Osteoblast (primary cell): ENCODE data around the gene UMODL1. TPM values are rescaled to one million over a fixed set of nuclear protein-coding genes. Genes with fewer than 3 reads are reported as not detected.

Experiments used
- DNase-seq: peaks from one replicate; pipeline ENCODE4 v3.0.0; 2011; ENCODE audit warnings: low spot score, mixed read lengths; ENCODE audit not compliant: insufficient read length; ENCODE audit errors: missing footprints
- H2AFZ ChIP-seq: 2 replicates; pipeline ENCODE4 v1.6.0; 2011; ENCODE audit warnings: mild to moderate bottlenecking, low read length
- H3K27ac ChIP-seq: 2 replicates; pipeline ENCODE4 v1.5.1; 2011; ENCODE audit warnings: mild to moderate bottlenecking, low read depth, low read length, moderate library complexity
- H3K27me3 ChIP-seq: 2 replicates; pipeline ENCODE4 v1.6.0; 2012; ENCODE audit warnings: mild to moderate bottlenecking, control low read depth, inconsistent platforms, low read length, moderate library complexity; ENCODE audit not compliant: insufficient read depth
- H3K36me3 ChIP-seq: 2 replicates; pipeline ENCODE4 v1.5.1; 2011; ENCODE audit warnings: mild to moderate bottlenecking, low read length, control low read depth, moderate library complexity; ENCODE audit not compliant: insufficient read depth
- H3K4me1 ChIP-seq: 2 replicates; pipeline ENCODE4 v1.5.1; 2011; ENCODE audit warnings: mild to moderate bottlenecking, low read length, control low read depth, moderate library complexity; ENCODE audit not compliant: insufficient read depth
- H3K4me2 ChIP-seq: 2 replicates; pipeline ENCODE4 v1.6.0; 2011; ENCODE audit warnings: mild to moderate bottlenecking, low read length; ENCODE audit not compliant: insufficient read depth
- H3K4me3 ChIP-seq: fragments of 200-600 bp; sonication (generic); 3 replicates; pipeline ENCODE4 v1.5.1; 2012; ENCODE audit warnings: mild to moderate bottlenecking, low read length, inconsistent platforms; ENCODE audit not compliant: insufficient read depth
- H3K79me2 ChIP-seq: 2 replicates; pipeline ENCODE4 v1.6.0; 2012; ENCODE audit warnings: mild to moderate bottlenecking, low read length, control low read depth, inconsistent platforms; ENCODE audit not compliant: insufficient read depth
- H3K9me3 ChIP-seq: 2 replicates; pipeline ENCODE4 v1.5.1; 2011; ENCODE audit warnings: low read depth, low read length, control low read depth
- H4K20me1 ChIP-seq: 2 replicates; pipeline ENCODE4 v1.6.0; 2012; ENCODE audit warnings: mild to moderate bottlenecking, low read length, control low read depth; ENCODE audit not compliant: insufficient read depth
- CTCF ChIP-seq: IDR thresholded peaks from 2 replicates; pipeline ENCODE4 v1.5.1; 2011; ENCODE audit warnings: mild to moderate bottlenecking, low read depth, low read length, moderate library complexity; ENCODE audit errors: extremely low read depth
- total RNA-seq: library from RNA; depleted of rRNA; stranded (reverse); fragments of >200 nt; gene quantifications from 2 replicates; pipeline ENCODE4 v1.2.3, GENCODE V29; 2012

The UMODL1 gene
- total RNA-seq, 1 donor, result not detected

- Histone ChIP-seq H3K4me3 (no peak overlapping the region), H2AFZ (no peak overlapping the region), H3K9me3 (no peaks in the 10 kb centered on the region), H4K20me1 (no peaks in the 10 kb centered on the region), H3K79me2 (no peaks in the 10 kb centered on the region), H3K4me2 (no peak overlapping the region), H3K27ac (no peak overlapping the region), H3K36me3 (no peaks in the 10 kb centered on the region), H3K27me3 (no peaks in the 10 kb centered on the region), H3K4me1 (peaks cover 19% of the 10 kb centered on the region)
- no peak for TF ChIP-seq CTCF
- peak; percentile 58 for DNase-seq
Observed at GRCh38 chr21:42049578-42050430, 21.3 kb upstream of the UMODL1 start.

- H3K4me3 ChIP-seq, result no peak overlapping the region
- H3K27ac ChIP-seq, result no peak overlapping the region
- H4K20me1 ChIP-seq, result no peaks in the 10 kb centered on the region
- H2AFZ ChIP-seq, result no peak overlapping the region
- no peak overlapping the region for H3K4me2 ChIP-seq
- H3K4me1 ChIP-seq, result peaks cover 27% of the 10 kb centered on the region
- no peak for DNase-seq
- no peaks in the 10 kb centered on the region for H3K79me2 ChIP-seq
- H3K36me3 ChIP-seq, result no peaks in the 10 kb centered on the region
- no peaks in the 10 kb centered on the region for H3K27me3 ChIP-seq
- TF ChIP-seq CTCF, result no peak
- H3K9me3 ChIP-seq, result no peaks in the 10 kb centered on the region
Observed at GRCh38 chr21:42051788-42052187, 19.3 kb upstream of the UMODL1 start.

- H3K79me2 ChIP-seq, result no peaks in the 10 kb centered on the region
- peaks cover 30% of the 10 kb centered on the region for H3K4me1 ChIP-seq
- H3K9me3 ChIP-seq, result no peaks in the 10 kb centered on the region
- no peak overlapping the region for H3K27ac ChIP-seq
- no peak overlapping the region for H3K4me3 ChIP-seq
- no peaks in the 10 kb centered on the region for H4K20me1 ChIP-seq
- H2AFZ ChIP-seq, result no peak overlapping the region
- no peaks in the 10 kb centered on the region for H3K36me3 ChIP-seq
- DNase-seq, result peak; percentile 56
- peaks cover 2% of the 10 kb centered on the region for H3K27me3 ChIP-seq
- TF ChIP-seq CTCF, result no peak
- no peak overlapping the region for H3K4me2 ChIP-seq
Observed at GRCh38 chr21:42055425-42055824, 15.7 kb upstream of the UMODL1 start.

GRCh38 chr21:42056468-42056867 lies 14.6 kb upstream of the UMODL1 start:
- Histone ChIP-seq H3K27me3 (peaks cover 5% of the 10 kb centered on the region), H3K4me1 (peaks cover 30% of the 10 kb centered on the region), H3K27ac (peak overlapping the region; percentile 97), H3K36me3 (no peaks in the 10 kb centered on the region), H3K4me2 (peak overlapping the region; percentile 76), H3K9me3 (no peaks in the 10 kb centered on the region), H2AFZ (peak overlapping the region; percentile 5), H3K79me2 (no peaks in the 10 kb centered on the region), H3K4me3 (peak overlapping the region; percentile 41), H4K20me1 (no peaks in the 10 kb centered on the region)
- no peak for TF ChIP-seq CTCF
- DNase-seq, result peak; percentile 80
